Panc1 (cell line): ENCODE results near the gene SEC31B.

Source experiments
- POLR2AphosphoS5 ChIP-seq: IDR thresholded peaks from 2 replicates; pipeline ENCODE4 v1.6.1; 2012; ENCODE audit warnings: mild to moderate bottlenecking, low read depth, low read length, moderate library complexity
- SIN3A ChIP-seq: IDR thresholded peaks from 2 replicates; pipeline ENCODE4 v1.6.1; 2012; ENCODE audit warnings: low read depth, mild to moderate bottlenecking, low read length, moderate library complexity, borderline replicate concordance; ENCODE audit not compliant: insufficient read depth
- TF ChIP-seq, protein P1 (sequence below): fragments of 450-650 bp; IDR thresholded peaks from 2 replicates; pipeline ENCODE4 v1.5.1; 2017; ENCODE audit warnings: mild to moderate bottlenecking
- TF ChIP-seq, protein P2 (sequence below), 2 experiments: IDR thresholded peaks; 2 replicates each; pipeline ENCODE4 v1.6.1; 2011 to 2012; ENCODE audit warnings: low read depth in 2 of 2, control low read depth in 1 of 2, low read length in 1 of 2, mild to moderate bottlenecking in 1 of 2, moderate library complexity in 1 of 2; ENCODE audit not compliant: insufficient read depth in 1 of 2

DNA sequence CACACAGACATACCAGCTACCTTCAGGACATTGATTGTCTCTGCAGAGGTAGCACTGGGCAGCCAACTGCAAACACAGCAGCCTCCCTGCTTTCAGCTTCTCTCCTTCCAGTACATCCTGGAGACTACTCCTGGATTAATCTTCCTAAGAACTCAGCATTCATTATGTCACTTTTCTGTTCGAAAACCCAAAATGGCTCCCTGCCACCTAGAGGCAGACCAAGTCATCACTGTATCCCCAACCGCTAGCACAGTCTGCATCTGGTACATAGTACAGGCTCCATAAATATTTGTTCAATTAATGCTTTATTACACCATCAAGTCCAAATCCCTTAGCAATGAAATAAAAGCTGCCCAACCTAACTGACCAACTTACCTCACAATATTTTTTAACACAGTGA is 5.0 kb upstream of the SEC31B start:
- TF ChIP-seq, protein P1, sequence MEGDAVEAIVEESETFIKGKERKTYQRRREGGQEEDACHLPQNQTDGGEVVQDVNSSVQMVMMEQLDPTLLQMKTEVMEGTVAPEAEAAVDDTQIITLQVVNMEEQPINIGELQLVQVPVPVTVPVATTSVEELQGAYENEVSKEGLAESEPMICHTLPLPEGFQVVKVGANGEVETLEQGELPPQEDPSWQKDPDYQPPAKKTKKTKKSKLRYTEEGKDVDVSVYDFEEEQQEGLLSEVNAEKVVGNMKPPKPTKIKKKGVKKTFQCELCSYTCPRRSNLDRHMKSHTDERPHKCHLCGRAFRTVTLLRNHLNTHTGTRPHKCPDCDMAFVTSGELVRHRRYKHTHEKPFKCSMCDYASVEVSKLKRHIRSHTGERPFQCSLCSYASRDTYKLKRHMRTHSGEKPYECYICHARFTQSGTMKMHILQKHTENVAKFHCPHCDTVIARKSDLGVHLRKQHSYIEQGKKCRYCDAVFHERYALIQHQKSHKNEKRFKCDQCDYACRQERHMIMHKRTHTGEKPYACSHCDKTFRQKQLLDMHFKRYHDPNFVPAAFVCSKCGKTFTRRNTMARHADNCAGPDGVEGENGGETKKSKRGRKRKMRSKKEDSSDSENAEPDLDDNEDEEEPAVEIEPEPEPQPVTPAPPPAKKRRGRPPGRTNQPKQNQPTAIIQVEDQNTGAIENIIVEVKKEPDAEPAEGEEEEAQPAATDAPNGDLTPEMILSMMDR, result no peak
- TF ChIP-seq POLR2AphosphoS5 (no peak), SIN3A (no peak)
- TF ChIP-seq, protein P2, sequence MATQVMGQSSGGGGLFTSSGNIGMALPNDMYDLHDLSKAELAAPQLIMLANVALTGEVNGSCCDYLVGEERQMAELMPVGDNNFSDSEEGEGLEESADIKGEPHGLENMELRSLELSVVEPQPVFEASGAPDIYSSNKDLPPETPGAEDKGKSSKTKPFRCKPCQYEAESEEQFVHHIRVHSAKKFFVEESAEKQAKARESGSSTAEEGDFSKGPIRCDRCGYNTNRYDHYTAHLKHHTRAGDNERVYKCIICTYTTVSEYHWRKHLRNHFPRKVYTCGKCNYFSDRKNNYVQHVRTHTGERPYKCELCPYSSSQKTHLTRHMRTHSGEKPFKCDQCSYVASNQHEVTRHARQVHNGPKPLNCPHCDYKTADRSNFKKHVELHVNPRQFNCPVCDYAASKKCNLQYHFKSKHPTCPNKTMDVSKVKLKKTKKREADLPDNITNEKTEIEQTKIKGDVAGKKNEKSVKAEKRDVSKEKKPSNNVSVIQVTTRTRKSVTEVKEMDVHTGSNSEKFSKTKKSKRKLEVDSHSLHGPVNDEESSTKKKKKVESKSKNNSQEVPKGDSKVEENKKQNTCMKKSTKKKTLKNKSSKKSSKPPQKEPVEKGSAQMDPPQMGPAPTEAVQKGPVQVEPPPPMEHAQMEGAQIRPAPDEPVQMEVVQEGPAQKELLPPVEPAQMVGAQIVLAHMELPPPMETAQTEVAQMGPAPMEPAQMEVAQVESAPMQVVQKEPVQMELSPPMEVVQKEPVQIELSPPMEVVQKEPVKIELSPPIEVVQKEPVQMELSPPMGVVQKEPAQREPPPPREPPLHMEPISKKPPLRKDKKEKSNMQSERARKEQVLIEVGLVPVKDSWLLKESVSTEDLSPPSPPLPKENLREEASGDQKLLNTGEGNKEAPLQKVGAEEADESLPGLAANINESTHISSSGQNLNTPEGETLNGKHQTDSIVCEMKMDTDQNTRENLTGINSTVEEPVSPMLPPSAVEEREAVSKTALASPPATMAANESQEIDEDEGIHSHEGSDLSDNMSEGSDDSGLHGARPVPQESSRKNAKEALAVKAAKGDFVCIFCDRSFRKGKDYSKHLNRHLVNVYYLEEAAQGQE (IDR thresholded peaks at IDR 0.05; ENCODE audit: insufficient read depth in 1 of 2, low read depth in 2 of 2, low read length in 1 of 2), result no peak
